ENCODE results near the gene GPRC5D. TPM values are rescaled to one million over a fixed set of nuclear protein-coding genes. Genes with fewer than 3 reads are reported as not detected.

GPRC5D gene
- polyA plus RNA-seq, 1 experiment = not detected

GRCh38 chr12:12990700-12991468, 38.9 kb upstream of the GPRC5D start:
- Histone ChIP-seq H3K27ac (ENCODE audit: low read depth, low read length) (no peak overlapping the region), H3K4me3 (ENCODE audit: low read depth, low read length) (no peak overlapping the region), H3K27me3 (ENCODE audit: control insufficient read depth, insufficient read depth, low read length) (no peaks in the 10 kb centered on the region), H3K9me3 (ENCODE audit: control insufficient read depth, insufficient read depth, low read length) (no peaks in the 10 kb centered on the region)
- ChIA-PET CTCF (interaction anchor here (1.0 to 6.8 kb wide), 4 partner anchors 15 to 265 kb away, joined by 3 to 39 read pairs (median 7); no protein-coding TSS in a partner anchor), POLR2A (interaction anchor here (0.7 to 1.1 kb wide), 2 partner anchors 11 to 14 kb away, joined by 3 read pairs; no protein-coding TSS in a partner anchor)
- DNase-seq (ENCODE audit: low read depth, low spot score) = no peak
- TF ChIP-seq CTCF (IDR thresholded peaks at IDR 0.05; ENCODE audit: low read depth, low read length) = no peak

- ChIA-PET POLR2A (no interaction called here), CTCF (interaction anchor here (1.0 to 3.0 kb wide), 3 partner anchors 71 to 268 kb away, joined by 3 to 24 read pairs (median 5); no protein-coding TSS in a partner anchor)
- Histone ChIP-seq H3K27ac (ENCODE audit: low read depth, low read length) (no peak overlapping the region), H3K4me3 (ENCODE audit: low read depth, low read length) (no peak overlapping the region), H3K27me3 (ENCODE audit: control insufficient read depth, insufficient read depth, low read length) (no peaks in the 10 kb centered on the region), H3K9me3 (ENCODE audit: control insufficient read depth, insufficient read depth, low read length) (no peaks in the 10 kb centered on the region)
- no peak for DNase-seq (ENCODE audit: low read depth, low spot score)
- TF ChIP-seq CTCF (IDR thresholded peaks at IDR 0.05; ENCODE audit: low read depth, low read length) = no peak
These were observed 35.5 kb upstream of the GPRC5D start for GRCh38 chr12:12987421-12987820.

GRCh38 chr12:12986775-12987331, 34.9 kb upstream of the GPRC5D start:
- H3K9me3 ChIP-seq (ENCODE audit: control insufficient read depth, insufficient read depth, low read length) = no peaks in the 10 kb centered on the region
- POLR2A ChIA-PET = no interaction called here
- no peak overlapping the region for H3K27ac ChIP-seq (ENCODE audit: low read depth, low read length)
- CTCF ChIA-PET = interaction anchor here (1.0 to 3.0 kb wide), 5 partner anchors 19 to 269 kb away, joined by 3 to 24 read pairs (median 4); no protein-coding TSS in a partner anchor
- H3K27me3 ChIP-seq (ENCODE audit: control insufficient read depth, insufficient read depth, low read length) = no peaks in the 10 kb centered on the region
- no peak for TF ChIP-seq CTCF (IDR thresholded peaks at IDR 0.05; ENCODE audit: low read depth, low read length)
- no peak overlapping the region for H3K4me3 ChIP-seq (ENCODE audit: low read depth, low read length)
- DNase-seq (ENCODE audit: low read depth, low spot score) = no peak

- ChIA-PET CTCF (interaction anchor here (0.6 to 8.1 kb wide), 9 partner anchors 9 to 227 kb away, joined by 3 to 67 read pairs (median 4); no protein-coding TSS in a partner anchor), POLR2A (no interaction called here)
- Histone ChIP-seq H3K27ac (ENCODE audit: low read depth, low read length) (no peak overlapping the region), H3K27me3 (ENCODE audit: control insufficient read depth, insufficient read depth, low read length) (no peaks in the 10 kb centered on the region), H3K4me3 (ENCODE audit: low read depth, low read length) (no peak overlapping the region), H3K9me3 (ENCODE audit: control insufficient read depth, insufficient read depth, low read length) (no peaks in the 10 kb centered on the region)
- TF ChIP-seq CTCF (IDR thresholded peaks at IDR 0.05; ENCODE audit: low read depth, low read length) = peak; percentile 57
- no peak for DNase-seq (ENCODE audit: low read depth, low spot score)
These were observed 33.9 kb upstream of the GPRC5D start for GRCh38 chr12:12985817-12986408.

Data from AG04450 (cell line).